H1 (cell line): Measurements from ENCODE around the gene KLHL36. TPM values are rescaled to one million over a fixed set of nuclear protein-coding genes. Genes with fewer than 3 reads are reported as not detected.

Experiments used
- ATF3 ChIP-seq: IDR thresholded peaks from 2 replicates; pipeline ENCODE4 v1.6.1; 2011; ENCODE audit warnings: low read depth, mild to moderate bottlenecking, low read length; ENCODE audit not compliant: insufficient read depth
- CHD7 ChIP-seq: fragments of 300-600 bp; sonication (generic); IDR thresholded peaks from 2 replicates; pipeline ENCODE4 v1.7.1; 2012; ENCODE audit warnings: low read length, moderate library complexity, mild to moderate bottlenecking, inconsistent platforms; ENCODE audit not compliant: insufficient replicate concordance
- KDM4A ChIP-seq: IDR thresholded peaks from one replicate; pipeline ENCODE4 v1.7.1; 2012; ENCODE audit warnings: low read depth, mild to moderate bottlenecking, moderate library complexity, low read length, inconsistent platforms; ENCODE audit not compliant: severe bottlenecking
- RAD21 ChIP-seq, 2 experiments: IDR thresholded peaks in 1 of 2; conservative IDR thresholded peaks in 1 of 2; 2 replicates each; pipeline ENCODE4 v1.6.1; 2011; ENCODE audit warnings: low read depth in 2 of 2, low read length in 2 of 2, improper control_type of control experiment in 1 of 2, inconsistent platforms in 1 of 2, mild to moderate bottlenecking in 1 of 2, moderate library complexity in 1 of 2
- polyA plus RNA-seq, 7 experiments: library from polyadenylated mRNA; depleted of rRNA in 3 of 7; stranded (reverse) in 5 of 7; unstranded in 2 of 7; fragments of >200 nt in 5 of 7; fragments of 200-250 nt in 2 of 7; gene quantifications; 1 replicate in 5 of 7; 2 replicates in 1 of 7; 4 replicates in 1 of 7; pipeline versions ENCODE4 v1.2.1 to v1.2.3, GENCODE V29; 2011 to 2013; ENCODE audit warnings: missing spikeins in 2 of 7, mixed read lengths in 2 of 7
- total RNA-seq: library from RNA; stranded (reverse); fragmentation: NEBNext Ultra II Directional; extraction: Animal tissue kit (Norgen Biotek cat#: 25700); gene quantifications from 2 replicates; pipeline ENCODE4 v1.2.1, GENCODE V29; 2021

The KLHL36 gene
- total and polyA plus RNA-seq, 2 of the 8 experiments (the other 6 are each of a cell fraction or from before 2014, with no cell fraction given), result 22.9 to 33.6 TPM

- TF ChIP-seq RAD21 (IDR thresholded peaks at IDR 0.05 in 1 of 2, conservative IDR thresholded peaks at IDR 0.05 in 1 of 2; ENCODE audit: low read depth in 2 of 2, low read length in 2 of 2) (no peak), CHD7 (no peak), ATF3 (no peak), KDM4A (no peak)
These were observed 41.9 kb downstream of the KLHL36 start (continued) for GRCh38 chr16:84690088-84690819.
